Activated CD4-positive, alpha-beta T cell treated with anti-CD3 and anti-CD28 coated beads for 36 hours (primary cell): ENCODE measurements around the gene CNTROB. TPM values are rescaled to one million over a fixed set of nuclear protein-coding genes. Genes with fewer than 3 reads are reported as not detected.

Experiments
- total RNA-seq, 2 experiments: library from RNA; stranded (reverse); gene quantifications; one replicate each; pipeline ENCODE4 v1.2.3, GENCODE V29; 2021

CNTROB gene
- total RNA-seq, 2 experiments from 2014 or later = 53.0 to 80.5 TPM

Other genes with a start within 250 kb of the CNTROB start
- gene TP53, start 244.7 kb upstream of the CNTROB start, total RNA-seq = 100 to 1,000 TPM; 127 to 165 TPM
- gene WRAP53, start 243.7 kb upstream of the CNTROB start, total RNA-seq = 10 to 100 TPM; 23.5 to 27.1 TPM
- gene EFNB3, start 227.0 kb upstream of the CNTROB start, total RNA-seq = not detected
- not detected for gene DNAH2, start 214.5 kb upstream of the CNTROB start, total RNA-seq
- 10 to 100 TPM; 37.3 to 46.2 TPM for gene KDM6B, start 98.0 kb upstream of the CNTROB start, total RNA-seq
- 1 to 10 TPM; 3.5 to 5.6 TPM for gene TMEM88, start 77.1 kb upstream of the CNTROB start, total RNA-seq
- gene NAA38, start 74.6 kb upstream of the CNTROB start, total RNA-seq = 10 to 100 TPM; 64.7 to 79.8 TPM
- 10 to 100 TPM; 12.5 to 12.6 TPM for gene CYB5D1, start 74.2 kb upstream of the CNTROB start, total RNA-seq
- 100 to 1,000 TPM; 145 to 161 TPM for gene CHD3, start 43.4 kb upstream of the CNTROB start, total RNA-seq
- 1 to 10 TPM; 3.8 to 5.6 TPM for gene RNF227, start 15.9 kb upstream of the CNTROB start, total RNA-seq
- 1 to 10 TPM; 6.6 to 8.3 TPM for gene KCNAB3, start 2.4 kb upstream of the CNTROB start, total RNA-seq
- gene TRAPPC1, start 260 bp upstream of the CNTROB start, total RNA-seq = 100 to 1,000 TPM; 166 to 169 TPM
- gene GUCY2D, start 70.4 kb downstream of the CNTROB start, total RNA-seq = not detected
- gene ALOX15B, start 106.9 kb downstream of the CNTROB start, total RNA-seq = under 1 TPM; 0.09 to 0.18 TPM
- 1 to 10 TPM; 3.3 to 3.6 TPM for gene ALOX12B, start 155.5 kb downstream of the CNTROB start, total RNA-seq
- under 1 TPM; 0.27 to 0.28 TPM for gene ALOXE3, start 186.3 kb downstream of the CNTROB start, total RNA-seq
- gene HES7, start 191.9 kb downstream of the CNTROB start, total RNA-seq = 1 to 10 TPM; 2.4 to 3.2 TPM
- 10 to 100 TPM; 46.5 to 55.9 TPM for gene PER1, start 220.2 kb downstream of the CNTROB start, total RNA-seq
- gene VAMP2, start 230.7 kb downstream of the CNTROB start, total RNA-seq = 10 to 100 TPM; 26.7 to 27.8 TPM
- gene TMEM107, start 244.2 kb downstream of the CNTROB start, total RNA-seq = 10 to 100 TPM; 24.0 to 34.4 TPM